ENCODE measurements around the gene SH2D4B. TPM values are rescaled to one million over a fixed set of nuclear protein-coding genes. Genes with fewer than 3 reads are reported as not detected.

SH2D4B gene
- total and polyA plus RNA-seq, 10 of the 15 experiments (the other 5 are each of a cell fraction or from before 2014, with no cell fraction given) = 0.04 to 0.21 (median 0.13) TPM; not detected in 5

- H3K36me3 ChIP-seq (ENCODE audit: control insufficient read depth in 2 of 2, insufficient read depth in 2 of 2, low read length in 1 of 2) = no peaks in the 10 kb centered on the region
- peaks cover 4% of the 10 kb centered on the region; the same call in 1 of the 2 replicates for H3K4me1 ChIP-seq (ENCODE audit: control insufficient read depth, insufficient read depth, low read length)
- H3K27ac ChIP-seq (ENCODE audit: control insufficient read depth, insufficient read depth) = no peak overlapping the region
- 74% methylated on average over 12 of the region's 12 CpGs for WGBS (ENCODE audit: insufficient coverage, insufficient replicate concordance, low lambda C conversion rate, missing lambda C conversion rate)
- RAD21 ChIA-PET (ENCODE audit: unreplicated experiment) = no interaction called here
- SMC1A ChIA-PET (ENCODE audit: uncharacterized antibody, unreplicated experiment) = no interaction called here
- no peak overlapping the region for H3K9ac ChIP-seq (ENCODE audit: control insufficient read depth, insufficient read depth, low read length)
- intact Hi-C loops (cut with micrococcal nuclease; ENCODE audit: unreplicated experiment) = no loop called here
- no peaks in the 10 kb centered on the region for H3K9me3 ChIP-seq (replicated peaks; ENCODE audit: control insufficient read depth, insufficient read depth, low read length)
- BruUV-seq (replicated peaks) = no TSS peak
- CTCF ChIA-PET = no interaction called here
- POLR2A ChIA-PET = no interaction called here
- no peaks in the 10 kb centered on the region; a peak in 1 of 4 replicates for H3K27me3 ChIP-seq (replicated peaks in 1 of 2; ENCODE audit: control insufficient read depth in 2 of 2, insufficient read depth in 2 of 2, low read length in 1 of 2)
- no peak overlapping the region for H3K4me2 ChIP-seq (ENCODE audit: control insufficient read depth, insufficient read depth)
- no peaks in the 10 kb centered on the region for H3K79me2 ChIP-seq (ENCODE audit: control insufficient read depth, insufficient read depth, low read length)
- H4K20me1 ChIP-seq (ENCODE audit: control insufficient read depth, insufficient read depth) = no peaks in the 10 kb centered on the region
- in situ Hi-C loops (cut with MboI) = no loop called here
- no peak overlapping the region for H2AFZ ChIP-seq (ENCODE audit: control insufficient read depth, low read depth, low read length)
- DNase-seq (ENCODE audit: low read depth, low spot score) (no peak), ATAC-seq (no peak), FAIRE-seq (no peak)
- TF ChIP-seq SIN3A (IDR thresholded peaks at IDR 0.05; ENCODE audit: low read depth, low read length) (no peak), STAT3 (IDR thresholded peaks at IDR 0.05; ENCODE audit: low read depth, low read length) (no peak), BHLHE40 (IDR thresholded peaks at IDR 0.05; ENCODE audit: borderline replicate concordance in 1 of 2, low read depth in 2 of 2, low read length in 1 of 2) (no peak), SP1 (IDR thresholded peaks at IDR 0.05; ENCODE audit: low read depth, low read length) (no peak), ZNF592 (IDR thresholded peaks at IDR 0.05) (no peak), USF1 (IDR thresholded peaks at IDR 0.05; ENCODE audit: borderline replicate concordance, extremely low read length, insufficient read depth, low read depth, low read length) (no peak), NFYB (IDR thresholded peaks at IDR 0.05; ENCODE audit: insufficient read depth, low read depth, low read length) (no peak), NR2F1 (conservative IDR thresholded peaks at IDR 0.05) (no peak), CEBPB (IDR thresholded peaks at IDR 0.05; ENCODE audit: borderline replicate concordance in 1 of 2, low read depth in 2 of 2, low read length in 2 of 2) (no peak), GATAD2B (conservative IDR thresholded peaks at IDR 0.05; ENCODE audit: low read depth) (no peak), YBX1 (IDR thresholded peaks at IDR 0.05) (no peak), SPI1 (IDR thresholded peaks at IDR 0.05; ENCODE audit: borderline replicate concordance, insufficient read depth, low read depth, low read length) (no peak), IRF3 (IDR thresholded peaks at IDR 0.05) (no peak), USF2 (IDR thresholded peaks at IDR 0.05; ENCODE audit: borderline replicate concordance, low read depth, low read length) (no peak), TAF1 (IDR thresholded peaks at IDR 0.05; ENCODE audit: borderline replicate concordance, low read depth, low read length) (no peak), HCFC1 (IDR thresholded peaks at IDR 0.05; ENCODE audit: low read length) (no peak), CHD2 (IDR thresholded peaks at IDR 0.05; ENCODE audit: borderline replicate concordance, low read depth, low read length) (no peak), EGR1 (IDR thresholded peaks at IDR 0.05; ENCODE audit: borderline replicate concordance in 1 of 2, low read depth in 2 of 2, low read length in 2 of 2) (no peak)
- no peak overlapping the region for H3K4me3 ChIP-seq
These were observed 8.1 kb upstream of the SH2D4B start for GRCh38 chr10:80529604-80530003.
